Thymus (tissue), 11 donors: Measurements from ENCODE around the gene QRFPR. TPM values are rescaled to one million over a fixed set of nuclear protein-coding genes. Genes with fewer than 3 reads are reported as not detected.

Experiments used
- DNase-seq, 9 donors: peaks; one replicate each; pipeline ENCODE4 v3.0.0-alpha.2; 2013; ENCODE audit warnings: low spot score in 9 of 9, low read depth in 6 of 9, missing footprints in 1 of 9
- H3K27ac ChIP-seq, 2 donors: one replicate each; pipeline ENCODE4 v1.5.1; 2013; ENCODE audit warnings: control low read depth in 1 of 2, low read depth in 1 of 2, low read length in 1 of 2, mild to moderate bottlenecking in 1 of 2, moderate library complexity in 1 of 2
- H3K27me3 ChIP-seq, 2 donors: one replicate each; pipeline ENCODE4 v1.5.1; 2013; ENCODE audit warnings: low read length in 1 of 2; ENCODE audit not compliant: control insufficient read depth in 2 of 2, insufficient read depth in 1 of 2
- H3K36me3 ChIP-seq, 2 donors: one replicate each; pipeline ENCODE4 v1.5.1; 2013; ENCODE audit warnings: low read length in 1 of 2, mild to moderate bottlenecking in 1 of 2, moderate library complexity in 1 of 2; ENCODE audit not compliant: control insufficient read depth in 2 of 2, insufficient read depth in 2 of 2
- H3K4me1 ChIP-seq, 2 donors: one replicate each; pipeline ENCODE4 v1.5.1; 2013; ENCODE audit warnings: low read length in 2 of 2; ENCODE audit not compliant: control insufficient read depth in 2 of 2, insufficient read depth in 2 of 2
- H3K4me3 ChIP-seq, 2 donors: one replicate each; pipeline ENCODE4 v1.5.1; 2013; ENCODE audit warnings: low read length in 2 of 2, control low read depth in 1 of 2, mild to moderate bottlenecking in 1 of 2
- H3K9me3 ChIP-seq, 2 donors: one replicate each; pipeline ENCODE4 v1.5.1; 2013; ENCODE audit warnings: low read length in 1 of 2, mild to moderate bottlenecking in 1 of 2; ENCODE audit not compliant: control insufficient read depth in 2 of 2, insufficient read depth in 1 of 2
- WGBS: extraction: QIAGEN DNeasy Blood & Tissue Kit; methylation state at CpG from one replicate; pipeline ENCODE4 v1.1.7; 2013; 5-methylcytosine and 5-hydroxymethylcytosine counted together
- polyA plus RNA-seq: library from polyadenylated mRNA; stranded (reverse); fragments of 200-250 nt; gene quantifications from one replicate; pipeline ENCODE4 v1.2.3, GENCODE V29; 2013
- total RNA-seq: library from RNA; stranded (reverse); fragments of 120-200 nt; gene quantifications from one replicate; pipeline ENCODE4 v1.2.4, GENCODE V29; 2013
- donor health status: healthy.

The QRFPR gene
- total and polyA plus RNA-seq, 2 donors: 0.09 to 0.24 TPM

DNA sequence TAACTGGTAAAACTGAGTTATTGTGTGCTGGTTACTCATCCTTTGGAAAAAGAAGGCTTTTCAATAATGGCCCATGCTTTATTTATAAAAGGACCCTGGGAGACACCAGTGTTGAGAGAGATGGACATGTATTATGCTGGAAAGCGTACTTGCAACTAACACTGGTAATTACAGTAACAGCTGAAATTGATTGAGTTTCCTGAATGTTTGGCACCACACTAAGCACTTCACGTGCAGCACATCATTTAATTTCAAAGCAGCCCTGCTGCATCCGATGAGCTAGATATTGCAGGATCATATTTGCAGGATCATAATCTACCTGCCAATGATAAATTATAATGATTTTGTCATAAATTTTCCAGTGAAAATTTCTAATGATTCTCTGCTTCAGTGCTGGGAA, 81.5 kb downstream of the QRFPR start:
- Histone ChIP-seq H3K4me1 (no peaks in the 10 kb centered on the region), H3K27me3 (no peaks in the 10 kb centered on the region), H3K9me3 (no peaks in the 10 kb centered on the region), H3K36me3 (no peaks in the 10 kb centered on the region), H3K4me3 (no peak overlapping the region), H3K27ac (no peak overlapping the region)
- DNase-seq: no peak
- WGBS: 96% methylated on average over 3 of the region's 3 CpGs

DNA sequence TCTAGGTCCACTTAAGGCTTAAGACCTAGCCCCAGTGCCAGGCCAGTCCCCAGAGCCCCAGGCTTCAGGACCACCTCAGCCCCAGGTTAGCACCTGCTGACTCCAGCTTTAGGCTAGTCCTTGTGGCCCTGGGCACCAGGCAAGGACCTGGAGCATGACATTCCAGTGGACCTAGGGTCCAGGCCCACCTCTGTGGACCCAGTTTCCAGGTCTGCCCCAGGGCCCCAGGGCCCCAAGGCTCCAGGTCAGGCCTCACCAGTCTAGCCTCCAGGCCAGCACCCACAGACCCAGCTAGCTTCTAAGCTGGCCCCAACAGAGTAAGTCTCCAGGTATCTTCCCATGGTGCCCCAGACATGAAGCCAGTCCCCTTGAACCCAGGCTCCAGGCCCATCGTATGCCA, 97.5 kb downstream of the QRFPR start:
- 98% methylated on average over 1 of the region's 1 CpG for WGBS
- Histone ChIP-seq H3K4me3 (no peak overlapping the region), H3K4me1 (no peaks in the 10 kb centered on the region), H3K36me3 (no peaks in the 10 kb centered on the region), H3K9me3 (peaks cover 0 to 19% of the 10 kb centered on the region in 2 donors), H3K27me3 (no peaks in the 10 kb centered on the region), H3K27ac (no peak overlapping the region)
- no peak for DNase-seq

DNA sequence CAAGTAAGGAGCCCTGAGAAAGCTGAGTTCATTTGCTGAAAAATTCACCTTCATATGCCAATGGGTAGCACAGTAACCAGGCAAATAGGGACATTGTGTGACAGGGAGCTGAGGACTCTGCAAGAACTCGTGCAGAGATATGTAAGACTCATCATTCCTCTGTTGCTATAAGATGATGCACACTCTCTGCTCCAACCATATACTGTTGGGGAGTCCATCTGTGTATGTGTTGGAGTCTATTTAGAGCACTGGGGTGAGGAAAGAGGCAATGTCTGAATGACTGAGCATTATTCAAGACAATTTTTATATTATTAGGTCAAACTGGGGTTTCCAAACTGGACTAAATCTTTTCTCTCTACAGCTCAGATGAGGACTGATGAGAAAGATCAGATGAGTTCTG, 100.4 kb downstream of the QRFPR start:
- WGBS: 92% methylated on average over 1 of the region's 1 CpG
- H3K27me3 ChIP-seq: no peaks in the 10 kb centered on the region
- H3K4me1 ChIP-seq: no peaks in the 10 kb centered on the region
- H3K36me3 ChIP-seq: no peaks in the 10 kb centered on the region
- no peak for DNase-seq
- peaks cover 0 to 19% of the 10 kb centered on the region in 2 donors for H3K9me3 ChIP-seq
- H3K4me3 ChIP-seq: no peak overlapping the region
- H3K27ac ChIP-seq: no peak overlapping the region

DNA sequence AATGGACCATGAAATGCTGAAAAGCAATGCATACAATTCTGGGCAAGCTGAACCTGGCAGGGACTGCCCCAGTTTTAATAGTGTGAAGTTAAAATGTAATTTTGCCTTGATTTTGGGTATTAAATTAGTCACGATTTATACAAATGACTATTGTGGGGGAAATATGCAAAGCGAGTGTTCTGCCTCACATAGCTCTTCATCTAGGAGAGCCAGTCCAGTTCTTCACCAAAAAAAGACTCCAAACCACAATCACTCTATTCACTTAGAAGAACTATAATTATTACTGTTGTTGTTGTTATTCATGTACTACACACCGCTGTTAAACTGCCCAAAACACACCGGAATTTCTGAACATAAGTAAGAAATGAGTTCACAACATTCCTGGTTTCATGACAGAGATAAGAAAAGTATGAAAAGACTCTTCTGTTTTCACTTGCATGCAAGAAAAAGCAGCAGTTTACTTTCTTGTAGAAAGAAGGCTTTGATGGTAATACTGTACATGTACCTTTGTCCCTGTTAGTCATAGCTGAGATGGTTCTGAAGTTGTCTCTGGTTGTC, 101.9 kb downstream of the QRFPR start:
- no peak overlapping the region for H3K4me3 ChIP-seq
- DNase-seq: no peak
- H3K27me3 ChIP-seq: no peaks in the 10 kb centered on the region
- WGBS: 95% methylated on average over 4 of the region's 4 CpGs
- peaks cover 0 to 14% of the 10 kb centered on the region in 2 donors for H3K9me3 ChIP-seq
- no peaks in the 10 kb centered on the region for H3K36me3 ChIP-seq
- H3K4me1 ChIP-seq: no peaks in the 10 kb centered on the region
- H3K27ac ChIP-seq: no peak overlapping the region

Other genes with a start within 250 kb of the QRFPR start
- 3.5 TPM for gene TNIP3, start 216.7 kb downstream of the QRFPR start, total RNA-seq
- 2.1 TPM for gene TNIP3, start 216.7 kb downstream of the QRFPR start, polyA plus RNA-seq